Activated T-cell treated with anti-CD3 and anti-CD28 coated beads for 24 hours (primary cell): ENCODE data around the gene PPP4R3C.
"Not testable (repeated sequence)": the region's sequence is repeated elsewhere in the genome, so short reads cannot be mapped to it uniquely, and the experiment has no call there.

Experiments used
- DNase-seq: peaks from one replicate; pipeline ENCODE4 v3.0.0-alpha.2; 2020; ENCODE audit warnings: low read depth

The PPP4R3C gene

GRCh38 chrX:27463187-27463586, at the start of gene PPP4R3C:
Gene PPP4R3C, minus strand, starts transcription at chrX:27463341. Its CDS starts 45 bp downstream, at chrX:27463296.
- DNase-seq: no peak

GRCh38 chrX:27491397-27491796, 28.3 kb upstream of the PPP4R3C start:
- DNase-seq: no peak

GRCh38 chrX:27466051-27466450, 2.9 kb upstream of the PPP4R3C start:
- DNase-seq: no peak

- no peak for DNase-seq
Observed at GRCh38 chrX:27465036-27465435, 1.9 kb upstream of the PPP4R3C start.

GRCh38 chrX:27459129-27459528, 4.0 kb downstream of the PPP4R3C start:
- not testable (repeated sequence) for DNase-seq

GRCh38 chrX:27458544-27458943, 4.6 kb downstream of the PPP4R3C start:
- DNase-seq: not testable (repeated sequence)

GRCh38 chrX:27451324-27451723, 11.8 kb downstream of the PPP4R3C start:
- no peak for DNase-seq

- no peak for DNase-seq
Observed at GRCh38 chrX:27446423-27446822, 16.7 kb downstream of the PPP4R3C start.

GRCh38 chrX:27445438-27445837, 17.7 kb downstream of the PPP4R3C start:
- no peak for DNase-seq

GRCh38 chrX:27444093-27444908, 18.8 kb downstream of the PPP4R3C start:
- no peak for DNase-seq

- DNase-seq: not testable (repeated sequence)
Observed at GRCh38 chrX:27442392-27442791, 20.7 kb downstream of the PPP4R3C start.

- no peak for DNase-seq
Observed at GRCh38 chrX:27439771-27440170, 23.4 kb downstream of the PPP4R3C start.

- DNase-seq: no peak
Observed at GRCh38 chrX:27438937-27439336, 24.2 kb downstream of the PPP4R3C start.

- no peak for DNase-seq
Observed at GRCh38 chrX:27435031-27435430, 28.1 kb downstream of the PPP4R3C start.
